HPDE6-E6E7 (cell line): ENCODE measurements around the gene ANAPC1.
"Not testable (repeated sequence)": the region's sequence is repeated elsewhere in the genome, so short reads cannot be mapped to it uniquely, and the experiment has no call there.

Source experiments
- DNase-seq: peaks from one replicate; pipeline ENCODE4 v3.0.0; 2011; ENCODE audit warnings: missing footprints; ENCODE audit errors: extremely low spot score

ANAPC1 gene

GRCh38 chr2:111905475-111905869 lies 21.5 kb upstream of the ANAPC1 start:
- not testable (repeated sequence) for DNase-seq

- no peak for DNase-seq
Measured at GRCh38 chr2:111904726-111905474, 20.9 kb upstream of the ANAPC1 start.

- no peak for DNase-seq
Measured at GRCh38 chr2:111903930-111904439, 20.0 kb upstream of the ANAPC1 start.

- no peak for DNase-seq
Measured at GRCh38 chr2:111903516-111903915, 19.5 kb upstream of the ANAPC1 start.

GRCh38 chr2:111900859-111901258 lies 16.9 kb upstream of the ANAPC1 start:
- no peak for DNase-seq

GRCh38 chr2:111898703-111899514 lies 14.9 kb upstream of the ANAPC1 start:
- DNase-seq: no peak

- DNase-seq: peak; percentile 73
Measured at GRCh38 chr2:111897924-111898702, 14.1 kb upstream of the ANAPC1 start, which contains the start of gene MERTK. Gene MERTK, plus strand, starts transcription at chr2:111898607. Its CDS starts 129 bp downstream, at chr2:111898736.

- DNase-seq: no peak
Measured at GRCh38 chr2:111897630-111897923, 13.6 kb upstream of the ANAPC1 start.

- DNase-seq: peak; percentile 36
Measured at GRCh38 chr2:111896576-111896975, 12.6 kb upstream of the ANAPC1 start.

GRCh38 chr2:111896024-111896423 lies 12.0 kb upstream of the ANAPC1 start:
- DNase-seq: no peak

- DNase-seq: no peak
Measured at GRCh38 chr2:111884592-111884964, 585 bp upstream of the ANAPC1 start.

GRCh38 chr2:111872806-111873205 lies 11.2 kb downstream of the ANAPC1 start:
- DNase-seq: not testable (repeated sequence)

GRCh38 chr2:111865124-111865523 lies 18.9 kb downstream of the ANAPC1 start:
- not testable (repeated sequence) for DNase-seq

GRCh38 chr2:111860005-111860404 lies 24.0 kb downstream of the ANAPC1 start:
- not testable (repeated sequence) for DNase-seq

- DNase-seq: not testable (repeated sequence)
Measured at GRCh38 chr2:111852544-111852943, 31.4 kb downstream of the ANAPC1 start.

- DNase-seq: not testable (repeated sequence)
Measured at GRCh38 chr2:111850646-111851045, 33.3 kb downstream of the ANAPC1 start.

GRCh38 chr2:111839625-111840282 lies 44.2 kb downstream of the ANAPC1 start:
- DNase-seq: not testable (repeated sequence)

GRCh38 chr2:111838992-111839391 lies 45.0 kb downstream of the ANAPC1 start:
- DNase-seq: not testable (repeated sequence)

GRCh38 chr2:111834221-111834620 lies 49.8 kb downstream of the ANAPC1 start:
- DNase-seq: not testable (repeated sequence)

GRCh38 chr2:111830479-111830878 lies 53.5 kb downstream of the ANAPC1 start:
- DNase-seq: not testable (repeated sequence)

GRCh38 chr2:111828217-111828766 lies 55.7 kb downstream of the ANAPC1 start:
- not testable (repeated sequence) for DNase-seq
